Left lung (tissue), 14 donors: ENCODE data around the gene USP32. TPM values are rescaled to one million over a fixed set of nuclear protein-coding genes. Genes with fewer than 3 reads are reported as not detected.
"Not testable (repeated sequence)": the region's sequence is repeated elsewhere in the genome, so short reads cannot be mapped to it uniquely, and the experiment has no call there.

Experiments used
- ATAC-seq: fragments of 200-7000 bp; cut with Tn5 transposase; one replicate; pipeline ENCODE4 v1.9.1; 2020; ENCODE audit warnings: moderate library complexity
- DNase-seq, 4 donors: peaks; one replicate each; pipeline ENCODE4 v3.0.0-alpha.2; 2013 to 2020
- H3K27ac ChIP-seq, 2 donors: fragments of 200-600 bp; sonication (generic) in 1 of 2; one replicate each; pipeline versions ENCODE4 v1.5.0 to v1.8.0; 2020 to 2021
- H3K27me3 ChIP-seq, 2 donors: fragments of 200-600 bp; sonication (generic) in 1 of 2; one replicate each; pipeline versions ENCODE4 v1.5.0 to v1.8.0; 2020 to 2021
- H3K36me3 ChIP-seq, 2 donors: fragments of 200-600 bp; sonication (generic) in 1 of 2; one replicate each; pipeline versions ENCODE4 v1.5.0 to v1.8.0; 2020 to 2021
- H3K4me1 ChIP-seq, 2 donors: fragments of 200-600 bp; one replicate each; pipeline ENCODE4 v1.8.0; 2021
- H3K4me3 ChIP-seq, 2 donors: fragments of 200-600 bp; sonication (generic) in 1 of 2; one replicate each; pipeline versions ENCODE4 v1.5.0 to v1.8.0; 2020 to 2021; ENCODE audit warnings: mild to moderate bottlenecking in 1 of 2
- H3K9me3 ChIP-seq, 2 donors: fragments of 200-600 bp; sonication (generic) in 1 of 2; one replicate each; pipeline versions ENCODE4 v1.5.0 to v1.8.0; 2020 to 2021
- CTCF ChIP-seq, 2 donors: fragments of 200-600 bp; sonication (generic) in 1 of 2; IDR thresholded peaks; one replicate each; pipeline versions ENCODE4 v1.5.0 to v1.8.0; 2021; ENCODE audit warnings: antibody characterized with exemption in 2 of 2
- intact Hi-C, 2 donors: fragments of 100-400 bp; cut with DNase I; formaldehyde crosslinking; loops; one replicate each; pipeline versions ENCODE4 v1.11.2 to v1.14.2; 2022
- long read RNA-seq, 12 donors: library from polyadenylated mRNA in 2 of 12; unstranded in 2 of 12; transcript quantifications; one replicate each; pipeline ENCODE4 v2.0.0 and lab custom pipeline, GENCODE V29; 2019 to 2026
- polyA plus RNA-seq, 6 donors: library from polyadenylated mRNA; unstranded; fragments of 120-200 nt; gene quantifications; one replicate each; pipeline ENCODE4 v1.2.1, GENCODE V29; 2013; ENCODE audit not compliant: insufficient read length in 6 of 6
- total RNA-seq, 2 donors: library from RNA; stranded (reverse); fragmentation: NEBNext Ultra II Directional; extraction: Animal tissue kit (Norgen Biotek cat#: 25700); gene quantifications; one replicate each; pipeline ENCODE4 v1.2.1, GENCODE V29; 2021
- donor health status: DM: no; HTN: yes; CAD: no.
- donor health status: DM: no; HTN: no; CAD: no.

The USP32 gene
- 10 to 100 TPM; 52.7 to 73.2 TPM for total RNA-seq
- 10 to 100 TPM; 30.7 to 38.9 (median 37.0) TPM for polyA plus RNA-seq
- long read RNA-seq, donor 1, full-length matches to known transcripts, result 3 of 3 reads
- long read RNA-seq, donor 1, partial matches to known transcripts, result 0 of 3 reads
- long read RNA-seq, donor 1, other reads (novel, unspliced or antisense), result 0 of 3 reads
- long read RNA-seq, donor 2, partial matches to known transcripts, result 21 of 21 reads
- long read RNA-seq, donor 2, other reads (novel, unspliced or antisense), result 0 of 21 reads
- long read RNA-seq, donor 3, full-length matches to known transcripts, result 1 of 1 reads
- long read RNA-seq, donor 3, partial matches to known transcripts, result 0 of 1 reads
- long read RNA-seq, donor 3, other reads (novel, unspliced or antisense), result 0 of 1 reads
- long read RNA-seq, donor 4, partial matches to known transcripts, result 0 of 2 reads
- long read RNA-seq, donor 4, other reads (novel, unspliced or antisense), result 0 of 2 reads
- long read RNA-seq, donor 5, partial matches to known transcripts, result 0 of 1 reads
- long read RNA-seq, donor 5, other reads (novel, unspliced or antisense), result 0 of 1 reads
- long read RNA-seq, donor 6, result 0 reads
- long read RNA-seq, donor 7, result 0 reads
- long read RNA-seq, donor 8, full-length matches to known transcripts, result 1 of 1 reads
- long read RNA-seq, donor 8, partial matches to known transcripts, result 0 of 1 reads
- long read RNA-seq, donor 8, other reads (novel, unspliced or antisense), result 0 of 1 reads
- long read RNA-seq, donor 9, result 0 reads
- long read RNA-seq, donor 10, result 0 reads
- long read RNA-seq, donor 11, result 0 reads
- long read RNA-seq, donor 12, result 0 reads

GRCh38 chr17:60392042-60392844 lies at the start of gene USP32:
Gene USP32, minus strand, starts transcription at chr17:60392133. Its CDS starts 194 bp downstream, at chr17:60391939.
- peak; percentile 92 for ATAC-seq
- H3K36me3 ChIP-seq, result no peaks in the 10 kb centered on the region
- peak within 1 kb of the TSS; percentile 97 to 98 for H3K27ac ChIP-seq
- H3K4me1 ChIP-seq, result peaks cover 7 to 82% of the 10 kb centered on the region in 2 donors
- peak in 1 of 2 donors; percentile 44 for TF ChIP-seq CTCF (IDR thresholded peaks at IDR 0.05)
- no peaks in the 10 kb centered on the region for H3K9me3 ChIP-seq
- no peaks in the 10 kb centered on the region for H3K27me3 ChIP-seq
- H3K4me3 ChIP-seq, result peak within 1 kb of the TSS; percentile 77 to 91
- DNase-seq, result peak; percentile 98 to 100 (median 99)
- intact Hi-C loops, result no loop called here

- peak in 1 of 4 donors; percentile 18 for DNase-seq
- intact Hi-C loops, result no loop called here
- no peak for TF ChIP-seq CTCF (IDR thresholded peaks at IDR 0.05)
- ATAC-seq, result peak; percentile 29
- no peaks in the 10 kb centered on the region for H3K9me3 ChIP-seq
- no peak overlapping the region for H3K4me3 ChIP-seq
- H3K36me3 ChIP-seq, result peaks cover 0 to 2% of the 10 kb centered on the region in 2 donors
- peaks cover 0 to 14% of the 10 kb centered on the region in 2 donors for H3K4me1 ChIP-seq
- H3K27ac ChIP-seq, result no peak overlapping the region
- no peaks in the 10 kb centered on the region for H3K27me3 ChIP-seq
Observed at GRCh38 chr17:60439501-60439900, 47.6 kb upstream of the USP32 start.

DNA sequence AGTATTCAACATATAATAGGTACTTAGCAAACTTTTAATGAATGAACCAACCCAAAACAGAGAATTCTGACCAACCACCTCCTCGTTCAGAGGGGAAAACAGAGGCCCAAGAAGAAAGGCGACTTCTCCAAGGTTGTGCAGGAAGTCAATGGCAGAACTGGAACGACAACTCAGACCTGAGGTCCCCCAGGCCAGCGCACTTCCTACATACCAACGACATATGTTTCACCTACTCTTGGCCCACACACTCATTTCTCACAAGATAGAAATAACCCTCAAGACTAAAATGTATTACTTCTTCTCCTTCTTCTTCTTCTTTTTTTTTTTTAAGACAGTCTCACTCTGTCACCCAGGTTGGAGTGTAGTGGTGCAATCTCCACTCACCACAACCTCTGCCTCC lies 44.7 kb upstream of the USP32 start:
- no peak overlapping the region for H3K27ac ChIP-seq
- ATAC-seq (no peak), DNase-seq (no peak)
- TF ChIP-seq CTCF (IDR thresholded peaks at IDR 0.05), result no peak
- peaks cover 0 to 14% of the 10 kb centered on the region in 2 donors for H3K4me1 ChIP-seq
- no peaks in the 10 kb centered on the region for H3K9me3 ChIP-seq
- intact Hi-C loops, result no loop called here
- no peaks in the 10 kb centered on the region for H3K27me3 ChIP-seq
- no peak overlapping the region for H3K4me3 ChIP-seq
- no peaks in the 10 kb centered on the region for H3K36me3 ChIP-seq

GRCh38 chr17:60435244-60436167 lies 43.6 kb upstream of the USP32 start:
- Histone ChIP-seq H3K9me3 (no peaks in the 10 kb centered on the region), H3K36me3 (no peaks in the 10 kb centered on the region), H3K4me1 (peaks cover 0 to 14% of the 10 kb centered on the region in 2 donors), H3K27ac (no peak overlapping the region), H3K4me3 (no peak overlapping the region), H3K27me3 (no peaks in the 10 kb centered on the region)
- intact Hi-C loops, result no loop called here
- ATAC-seq (peak; percentile 97), DNase-seq (peak in 3 of 4 donors; percentile 47 to 91 (median 85))
- peak; percentile 89 to 92 for TF ChIP-seq CTCF (IDR thresholded peaks at IDR 0.05)

- ATAC-seq, H3K4me3 ChIP-seq, intact Hi-C loops, H3K9me3 ChIP-seq, H3K27me3 ChIP-seq, DNase-seq, H3K27ac ChIP-seq, H3K36me3 ChIP-seq: not testable (repeated sequence)
- peaks cover 0 to 14% of the 10 kb centered on the region in 2 donors for H3K4me1 ChIP-seq
Observed at GRCh38 chr17:60433021-60433997, 41.4 kb upstream of the USP32 start.

DNA sequence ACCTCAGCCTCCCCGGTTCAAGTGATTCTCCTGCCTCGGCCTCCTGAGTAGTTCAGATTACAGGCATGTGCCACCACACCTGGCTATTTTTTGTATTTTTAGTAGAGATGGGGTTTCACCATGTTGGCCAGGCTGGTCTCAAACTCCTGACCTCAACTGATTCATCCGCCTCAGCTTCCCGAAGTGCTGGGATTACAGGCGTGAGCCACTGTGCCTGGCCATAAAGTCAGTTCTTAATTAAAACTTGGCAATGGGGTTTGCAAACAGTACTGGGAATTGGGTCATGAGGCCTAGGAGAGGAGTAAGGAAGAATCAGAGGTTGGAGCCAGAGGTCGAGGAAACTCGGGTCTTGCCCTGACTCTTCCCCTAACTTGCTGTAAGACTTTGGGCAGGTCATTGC lies 38.6 kb upstream of the USP32 start:
- intact Hi-C loops, H3K36me3 ChIP-seq, H3K9me3 ChIP-seq, ATAC-seq, H3K4me3 ChIP-seq, H3K27ac ChIP-seq, DNase-seq, H3K4me1 ChIP-seq, H3K27me3 ChIP-seq: not testable (repeated sequence)
